ENCODE measurements around the gene CDC123. TPM values are rescaled to one million over a fixed set of nuclear protein-coding genes. Genes with fewer than 3 reads are reported as not detected.

The CDC123 gene
- total RNA-seq, 1 experiment from 2014 or later, result 132 TPM

DNA sequence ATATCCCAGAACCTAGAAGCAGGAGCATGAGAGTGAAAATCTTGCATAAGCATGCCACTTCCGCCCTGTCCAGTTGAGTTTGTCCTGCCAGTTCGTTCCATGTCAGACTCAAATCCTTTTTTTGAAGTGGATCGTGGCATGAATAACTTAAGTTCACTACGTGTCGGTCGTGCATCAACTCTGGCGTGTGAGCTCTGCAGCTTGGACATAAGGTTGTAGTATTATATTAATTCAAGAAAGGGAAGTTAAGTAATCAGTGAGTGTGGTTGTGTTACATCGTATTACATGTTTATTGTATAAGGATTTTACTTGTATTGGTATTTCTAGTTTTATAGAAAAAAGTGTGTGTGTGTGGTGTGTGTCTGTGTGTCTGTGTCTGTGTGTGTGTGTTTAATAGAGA is 23.0 kb downstream of the CDC123 start (continued):
- TF ChIP-seq, protein P1, sequence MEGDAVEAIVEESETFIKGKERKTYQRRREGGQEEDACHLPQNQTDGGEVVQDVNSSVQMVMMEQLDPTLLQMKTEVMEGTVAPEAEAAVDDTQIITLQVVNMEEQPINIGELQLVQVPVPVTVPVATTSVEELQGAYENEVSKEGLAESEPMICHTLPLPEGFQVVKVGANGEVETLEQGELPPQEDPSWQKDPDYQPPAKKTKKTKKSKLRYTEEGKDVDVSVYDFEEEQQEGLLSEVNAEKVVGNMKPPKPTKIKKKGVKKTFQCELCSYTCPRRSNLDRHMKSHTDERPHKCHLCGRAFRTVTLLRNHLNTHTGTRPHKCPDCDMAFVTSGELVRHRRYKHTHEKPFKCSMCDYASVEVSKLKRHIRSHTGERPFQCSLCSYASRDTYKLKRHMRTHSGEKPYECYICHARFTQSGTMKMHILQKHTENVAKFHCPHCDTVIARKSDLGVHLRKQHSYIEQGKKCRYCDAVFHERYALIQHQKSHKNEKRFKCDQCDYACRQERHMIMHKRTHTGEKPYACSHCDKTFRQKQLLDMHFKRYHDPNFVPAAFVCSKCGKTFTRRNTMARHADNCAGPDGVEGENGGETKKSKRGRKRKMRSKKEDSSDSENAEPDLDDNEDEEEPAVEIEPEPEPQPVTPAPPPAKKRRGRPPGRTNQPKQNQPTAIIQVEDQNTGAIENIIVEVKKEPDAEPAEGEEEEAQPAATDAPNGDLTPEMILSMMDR (IDR thresholded peaks at IDR 0.05 in 2 of 3, conservative IDR thresholded peaks at IDR 0.05 in 1 of 3; ENCODE audit: borderline replicate concordance in 1 of 3, insufficient read depth in 1 of 3, low read depth in 2 of 3, low read length in 2 of 3), result no peak

DNA sequence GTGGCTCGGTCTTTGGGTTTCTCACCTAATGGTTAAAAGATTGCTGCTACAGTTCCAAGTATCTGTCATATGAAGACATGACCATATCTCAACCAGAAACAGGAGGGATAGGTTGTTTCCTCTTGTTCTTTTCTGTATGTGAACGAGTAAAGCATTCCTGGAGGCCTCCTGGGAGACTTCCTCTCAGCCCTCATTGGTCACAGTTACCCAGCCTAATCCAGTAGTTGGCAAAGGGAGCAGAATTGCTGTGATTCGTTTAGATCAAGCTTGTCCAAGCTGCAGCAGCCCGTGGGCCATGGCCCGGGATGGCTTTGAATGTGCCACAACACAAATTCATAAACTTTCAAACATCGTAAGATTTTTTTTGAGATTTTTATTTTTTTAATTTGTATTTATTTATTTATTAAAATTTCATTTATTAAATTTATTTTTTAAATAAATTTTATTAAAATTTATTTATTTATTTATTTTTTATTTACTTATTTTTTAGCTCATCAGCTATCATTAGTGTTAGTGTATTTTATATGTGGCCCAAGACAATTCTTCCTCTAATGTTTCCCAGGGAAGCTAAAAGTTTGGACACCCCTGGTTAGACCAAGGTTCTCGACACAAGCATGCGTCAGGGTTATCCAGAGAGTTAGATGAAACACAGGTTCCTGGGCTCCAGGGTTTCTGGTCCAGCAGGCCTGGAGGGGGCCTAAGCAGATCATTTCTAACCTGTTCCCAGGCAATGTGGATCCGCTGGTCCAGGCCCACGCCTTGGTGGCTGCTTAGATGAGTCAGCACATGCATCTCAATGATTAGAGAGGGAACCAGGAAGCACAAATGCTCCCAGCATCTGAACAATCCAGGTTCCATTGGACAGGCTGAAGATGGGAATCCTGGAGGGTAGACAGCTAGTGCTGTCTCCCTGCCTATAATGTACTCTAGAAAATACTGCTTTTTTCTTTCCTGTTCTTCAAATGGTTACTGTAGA is 25.6 kb downstream of the CDC123 start:
- peak; percentile 87 for ATAC-seq
- H3K9ac ChIP-seq (ENCODE audit: low read length), result no peak overlapping the region
- H3K9me3 ChIP-seq (ENCODE audit: control insufficient read depth in 1 of 2, insufficient read depth in 1 of 2, low read depth in 1 of 2, low read length in 2 of 2), result no peaks in the 10 kb centered on the region
- BruUV-seq (replicated peaks), result no TSS peak
- H2AFZ ChIP-seq (ENCODE audit: low read depth, low read length, poor library complexity, severe bottlenecking), result no peak overlapping the region
- H3K9me2 ChIP-seq (ENCODE audit: insufficient read depth), result no peaks in the 10 kb centered on the region
- CTCF ChIA-PET, result no interaction called here
- RAD21 ChIA-PET (ENCODE audit: low non-redundant PET in 1 of 2, low total read pairs in 2 of 2, uncharacterized antibody in 2 of 2, unreplicated experiment in 2 of 2), result no interaction called here
- peaks cover 80% of the 10 kb centered on the region for H3K79me2 ChIP-seq (ENCODE audit: insufficient read depth, low read length)
- H3K36me3 ChIP-seq (ENCODE audit: control insufficient read depth in 1 of 2, insufficient read depth in 2 of 2, low read length in 2 of 2), result peaks cover 30 to 34% of the 10 kb centered on the region in 2 experiments
- H3K4me1 ChIP-seq (ENCODE audit: control insufficient read depth in 1 of 2, insufficient read depth in 2 of 2, low read length in 2 of 2), result peaks cover 5 to 23% of the 10 kb centered on the region in 2 experiments; a peak in 3 of 4 replicates
- no peaks in the 10 kb centered on the region for H4K20me1 ChIP-seq (ENCODE audit: insufficient read depth)
- no peaks in the 10 kb centered on the region for H3K27me3 ChIP-seq (ENCODE audit: insufficient read depth, low read length)
- H3K4me3 ChIP-seq (replicated peaks in 1 of 2; ENCODE audit: low read depth in 1 of 2, low read length in 2 of 2), result no peak overlapping the region
- peak overlapping the region; percentile 47; the same call in 1 of the 2 replicates for H3K4me2 ChIP-seq (ENCODE audit: low read length)
- DNase-seq (ENCODE audit: low read depth, low spot score), result peak; percentile 29
- intact Hi-C loops (cut with micrococcal nuclease), result no loop called here
- peak overlapping the region; percentile 24; the same call in 1 of the 2 replicates for H3K27ac ChIP-seq (ENCODE audit: low read depth, low read length)
- POLR2A ChIA-PET, result no interaction called here
- no peak for TF ChIP-seq EZH2 (IDR thresholded peaks at IDR 0.05)
- TF ChIP-seq JUND (IDR thresholded peaks at IDR 0.05), result 0 out of 2 replicates have a peak, but pooled peaks have one; percentile 19
- TF ChIP-seq SIN3A (IDR thresholded peaks at IDR 0.05; ENCODE audit: low read depth), result no peak
- no peak for TF ChIP-seq CBX3 (IDR thresholded peaks at IDR 0.05; ENCODE audit: low read depth)
- TF ChIP-seq, protein P2, sequence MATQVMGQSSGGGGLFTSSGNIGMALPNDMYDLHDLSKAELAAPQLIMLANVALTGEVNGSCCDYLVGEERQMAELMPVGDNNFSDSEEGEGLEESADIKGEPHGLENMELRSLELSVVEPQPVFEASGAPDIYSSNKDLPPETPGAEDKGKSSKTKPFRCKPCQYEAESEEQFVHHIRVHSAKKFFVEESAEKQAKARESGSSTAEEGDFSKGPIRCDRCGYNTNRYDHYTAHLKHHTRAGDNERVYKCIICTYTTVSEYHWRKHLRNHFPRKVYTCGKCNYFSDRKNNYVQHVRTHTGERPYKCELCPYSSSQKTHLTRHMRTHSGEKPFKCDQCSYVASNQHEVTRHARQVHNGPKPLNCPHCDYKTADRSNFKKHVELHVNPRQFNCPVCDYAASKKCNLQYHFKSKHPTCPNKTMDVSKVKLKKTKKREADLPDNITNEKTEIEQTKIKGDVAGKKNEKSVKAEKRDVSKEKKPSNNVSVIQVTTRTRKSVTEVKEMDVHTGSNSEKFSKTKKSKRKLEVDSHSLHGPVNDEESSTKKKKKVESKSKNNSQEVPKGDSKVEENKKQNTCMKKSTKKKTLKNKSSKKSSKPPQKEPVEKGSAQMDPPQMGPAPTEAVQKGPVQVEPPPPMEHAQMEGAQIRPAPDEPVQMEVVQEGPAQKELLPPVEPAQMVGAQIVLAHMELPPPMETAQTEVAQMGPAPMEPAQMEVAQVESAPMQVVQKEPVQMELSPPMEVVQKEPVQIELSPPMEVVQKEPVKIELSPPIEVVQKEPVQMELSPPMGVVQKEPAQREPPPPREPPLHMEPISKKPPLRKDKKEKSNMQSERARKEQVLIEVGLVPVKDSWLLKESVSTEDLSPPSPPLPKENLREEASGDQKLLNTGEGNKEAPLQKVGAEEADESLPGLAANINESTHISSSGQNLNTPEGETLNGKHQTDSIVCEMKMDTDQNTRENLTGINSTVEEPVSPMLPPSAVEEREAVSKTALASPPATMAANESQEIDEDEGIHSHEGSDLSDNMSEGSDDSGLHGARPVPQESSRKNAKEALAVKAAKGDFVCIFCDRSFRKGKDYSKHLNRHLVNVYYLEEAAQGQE (IDR thresholded peaks at IDR 0.05; ENCODE audit: low read depth), result no peak
- TF ChIP-seq, protein P1 (IDR thresholded peaks at IDR 0.05 in 2 of 3, conservative IDR thresholded peaks at IDR 0.05 in 1 of 3; ENCODE audit: borderline replicate concordance in 1 of 3, insufficient read depth in 1 of 3, low read depth in 2 of 3, low read length in 2 of 3), result no peak
- TF ChIP-seq, protein P3, sequence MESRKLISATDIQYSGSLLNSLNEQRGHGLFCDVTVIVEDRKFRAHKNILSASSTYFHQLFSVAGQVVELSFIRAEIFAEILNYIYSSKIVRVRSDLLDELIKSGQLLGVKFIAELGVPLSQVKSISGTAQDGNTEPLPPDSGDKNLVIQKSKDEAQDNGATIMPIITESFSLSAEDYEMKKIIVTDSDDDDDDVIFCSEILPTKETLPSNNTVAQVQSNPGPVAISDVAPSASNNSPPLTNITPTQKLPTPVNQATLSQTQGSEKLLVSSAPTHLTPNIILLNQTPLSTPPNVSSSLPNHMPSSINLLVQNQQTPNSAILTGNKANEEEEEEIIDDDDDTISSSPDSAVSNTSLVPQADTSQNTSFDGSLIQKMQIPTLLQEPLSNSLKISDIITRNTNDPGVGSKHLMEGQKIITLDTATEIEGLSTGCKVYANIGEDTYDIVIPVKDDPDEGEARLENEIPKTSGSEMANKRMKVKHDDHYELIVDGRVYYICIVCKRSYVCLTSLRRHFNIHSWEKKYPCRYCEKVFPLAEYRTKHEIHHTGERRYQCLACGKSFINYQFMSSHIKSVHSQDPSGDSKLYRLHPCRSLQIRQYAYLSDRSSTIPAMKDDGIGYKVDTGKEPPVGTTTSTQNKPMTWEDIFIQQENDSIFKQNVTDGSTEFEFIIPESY (IDR thresholded peaks at IDR 0.05; ENCODE audit: extremely low read depth, insufficient replicate concordance, low read length), result no peak
- TF ChIP-seq ZNF274 (IDR thresholded peaks at IDR 0.05; ENCODE audit: low read depth, low read length), result no peak
- TF ChIP-seq ELF1 (IDR thresholded peaks at IDR 0.05; ENCODE audit: borderline replicate concordance, low read depth), result no peak
- no peak for TF ChIP-seq CEBPB (IDR thresholded peaks at IDR 0.05; ENCODE audit: low read depth)
- no peak for TF ChIP-seq POLR2A (IDR thresholded peaks at IDR 0.05; ENCODE audit: borderline replicate concordance, extremely low read depth, insufficient read depth, insufficient read length)

Data from HCT116 (cell line).